CD4-positive, alpha-beta memory T cell (primary cell): ENCODE results near the gene DLGAP1. TPM values are rescaled to one million over a fixed set of nuclear protein-coding genes. Genes with fewer than 3 reads are reported as not detected.

Source experiments
- CTCF ChIA-PET: fragments of 350-600 bp; sonication (Branson Sonifier 250); formaldehyde crosslinking; loops from one replicate; lab custom pipeline; 2021; ENCODE audit warnings: inconsistent platforms; ENCODE audit not compliant: partially characterized antibody; lab: Charles Lee
- POLR2A ChIA-PET: fragments of 350-600 bp; sonication (Branson Sonifier 250); formaldehyde crosslinking; loops from one replicate; lab custom pipeline; 2021; ENCODE audit not compliant: partially characterized antibody; lab: Charles Lee
- DNase-seq, 5 donors: peaks; one replicate each; pipeline versions ENCODE4 v3.0.0 to v3.0.0-alpha.2; 2020 to 2022; ENCODE audit warnings: mixed read lengths in 1 of 5
- H3K27ac ChIP-seq: one replicate; pipeline ENCODE4 v1.7.0; 2013; ENCODE audit warnings: low read depth, low read length
- H3K27me3 ChIP-seq: 2 replicates; pipeline ENCODE4 v1.7.0; 2013; ENCODE audit warnings: mild to moderate bottlenecking, low read length, moderate library complexity; ENCODE audit not compliant: insufficient read depth
- H3K36me3 ChIP-seq: 2 replicates; pipeline ENCODE4 v1.7.0; 2013; ENCODE audit warnings: mild to moderate bottlenecking, low read length, moderate library complexity; ENCODE audit not compliant: insufficient read depth
- H3K4me1 ChIP-seq: 2 replicates; pipeline ENCODE4 v1.7.0; 2013; ENCODE audit warnings: mild to moderate bottlenecking, low read length, moderate library complexity; ENCODE audit not compliant: insufficient read depth
- H3K4me3 ChIP-seq, 2 donors: one replicate each; pipeline ENCODE4 v1.7.0; 2013; ENCODE audit warnings: low read length in 2 of 2, mild to moderate bottlenecking in 1 of 2
- H3K9me3 ChIP-seq, 2 donors: one replicate each; pipeline ENCODE4 v1.7.0; 2013; ENCODE audit warnings: low read length in 2 of 2, control low read depth in 1 of 2; ENCODE audit not compliant: control insufficient read depth in 1 of 2
- H3K27ac Mint-ChIP-seq, 7 donors: one replicate each; pipeline ENCODE4 v1.8.0; 2020 to 2021; ENCODE audit warnings: mixed read lengths in 7 of 7, mild to moderate bottlenecking in 6 of 7, inconsistent platforms in 3 of 7, moderate library complexity in 3 of 7
- H3K27me3 Mint-ChIP-seq, 2 donors: one replicate each; pipeline ENCODE4 v1.8.0; 2020 to 2021; ENCODE audit warnings: mixed read lengths in 2 of 2
- H3K36me3 Mint-ChIP-seq, 2 donors: one replicate each; pipeline ENCODE4 v1.8.0; 2020 to 2021; ENCODE audit warnings: mixed read lengths in 2 of 2, inconsistent platforms in 1 of 2, mild to moderate bottlenecking in 1 of 2
- H3K4me1 Mint-ChIP-seq, 4 donors: one replicate each; pipeline ENCODE4 v1.8.0; 2020 to 2021; ENCODE audit warnings: mixed read lengths in 4 of 4, mild to moderate bottlenecking in 1 of 4
- H3K4me3 Mint-ChIP-seq, 8 donors: one replicate each; pipeline ENCODE4 v1.8.0; 2020 to 2021; ENCODE audit warnings: mixed read lengths in 8 of 8, mild to moderate bottlenecking in 7 of 8, moderate library complexity in 6 of 8, inconsistent platforms in 3 of 8
- H3K9me3 Mint-ChIP-seq, 8 donors: one replicate each; pipeline ENCODE4 v1.8.0; 2020 to 2021; ENCODE audit warnings: mixed read lengths in 8 of 8, mild to moderate bottlenecking in 5 of 8, inconsistent platforms in 3 of 8, moderate library complexity in 1 of 8
- intact Hi-C: fragments of 100-400 bp; cut with micrococcal nuclease; formaldehyde crosslinking; loops from one replicate; pipeline ENCODE4 v1.15.1; 2023
- polyA plus RNA-seq, 2 donors: library from polyadenylated mRNA; unstranded; fragments of 300-500 nt; fragmentation: Illumina TruSeq; gene quantifications; one replicate each; pipeline ENCODE4 v1.2.3, GENCODE V29; 2021
- total RNA-seq, 2 experiments: library from RNA; stranded (reverse); gene quantifications; one replicate each; pipeline ENCODE4 v1.2.3, GENCODE V29; 2021

DLGAP1 gene
- total and polyA plus RNA-seq, 4 experiments from 2014 or later = 0.17 to 0.71 (median 0.45) TPM

GRCh38 chr18:3499501-3499900 lies 955.6 kb downstream of the DLGAP1 start:
- Mint-ChIP-seq H3K27ac (no peak overlapping the region), H3K4me1 (peaks cover 6 to 17% (median 11%) of the 10 kb centered on the region in 4 donors), H3K9me3 (no peaks in the 10 kb centered on the region), H3K36me3 (no peaks in the 10 kb centered on the region), H3K27me3 (peaks cover 27 to 31% of the 10 kb centered on the region in 2 donors), H3K4me3 (peak overlapping the region; percentile 21 to 75 (median 54))
- DNase-seq = no peak
- peaks cover 9% of the 10 kb centered on the region for H3K4me1 ChIP-seq
- no peaks in the 10 kb centered on the region for H3K36me3 ChIP-seq
- no peaks in the 10 kb centered on the region for H3K9me3 ChIP-seq
- H3K27me3 ChIP-seq = peaks cover 24% of the 10 kb centered on the region
- H3K27ac ChIP-seq = no peak overlapping the region
- ChIA-PET CTCF (interaction anchor here (0.9 kb wide), 1 partner anchor 95 kb away, joined by 4 read pairs; no protein-coding TSS in a partner anchor), POLR2A (no interaction called here)
- intact Hi-C loops = no loop called here
- H3K4me3 ChIP-seq = no peak overlapping the region

- H3K27me3 Mint-ChIP-seq = peaks cover 27 to 33% of the 10 kb centered on the region in 2 donors
- peaks cover 24% of the 10 kb centered on the region for H3K27me3 ChIP-seq
- peak overlapping the region; percentile 33 to 82 (median 68) for H3K4me3 Mint-ChIP-seq
- no peaks in the 10 kb centered on the region for H3K9me3 Mint-ChIP-seq
- no peak overlapping the region for H3K27ac Mint-ChIP-seq
- no peaks in the 10 kb centered on the region for H3K36me3 ChIP-seq
- H3K4me1 ChIP-seq = peaks cover 9% of the 10 kb centered on the region
- ChIA-PET POLR2A (no interaction called here), CTCF (interaction anchor here (0.9 kb wide), 1 partner anchor 95 kb away, joined by 4 read pairs; no protein-coding TSS in a partner anchor)
- no peaks in the 10 kb centered on the region for H3K9me3 ChIP-seq
- intact Hi-C loops = no loop called here
- no peak overlapping the region for H3K4me3 ChIP-seq
- no peaks in the 10 kb centered on the region for H3K36me3 Mint-ChIP-seq
- peaks cover 6 to 17% (median 11%) of the 10 kb centered on the region in 4 donors for H3K4me1 Mint-ChIP-seq
- no peak for DNase-seq
- no peak overlapping the region for H3K27ac ChIP-seq
Measured at GRCh38 chr18:3498698-3499471, 956.2 kb downstream of the DLGAP1 start.

DNA sequence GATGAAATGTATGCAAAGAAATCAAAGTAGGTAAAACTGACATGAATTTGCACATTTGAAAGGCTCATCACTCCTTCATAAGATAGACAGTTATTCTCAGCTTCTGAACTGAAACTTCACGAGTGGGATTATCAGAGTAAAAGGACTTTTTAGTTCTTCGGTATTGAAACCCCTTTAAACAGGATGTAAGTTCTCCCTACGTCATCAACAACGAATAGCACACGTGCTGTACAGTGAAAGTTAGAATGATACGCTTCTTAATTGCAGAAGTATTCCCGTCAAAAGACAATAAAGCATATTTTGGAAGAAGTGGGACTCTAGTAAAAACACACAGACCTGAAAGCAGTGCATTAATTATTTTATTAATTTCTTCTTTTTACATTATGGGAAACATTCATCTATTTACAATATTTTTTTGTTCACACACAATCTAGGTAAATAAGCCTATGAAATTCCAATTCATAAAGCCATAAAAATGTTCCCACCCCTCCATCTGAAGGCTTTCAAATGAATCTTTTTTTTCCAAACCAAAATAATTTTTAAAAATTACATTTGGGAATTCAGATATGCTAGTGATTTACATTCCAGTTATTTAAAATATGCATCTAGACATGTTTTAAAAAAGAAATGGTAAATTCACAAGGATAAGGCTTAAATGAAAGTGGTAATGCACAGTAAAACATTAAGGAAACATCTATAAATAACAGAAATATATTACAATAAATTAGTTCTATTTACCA lies 959.2 kb downstream of the DLGAP1 start:
- peaks cover 28 to 37% of the 10 kb centered on the region in 2 donors for H3K27me3 Mint-ChIP-seq
- no peaks in the 10 kb centered on the region for H3K36me3 ChIP-seq
- no peaks in the 10 kb centered on the region for H3K9me3 Mint-ChIP-seq
- peak in 1 of 5 donors; percentile 19 for DNase-seq
- no peak overlapping the region for H3K27ac ChIP-seq
- intact Hi-C loops = no loop called here
- H3K27me3 ChIP-seq = peaks cover 21% of the 10 kb centered on the region
- CTCF ChIA-PET = interaction anchor here (1.1 kb wide), 1 partner anchor 171 kb away, joined by 3 read pairs; no protein-coding TSS in a partner anchor
- no peak overlapping the region for H3K27ac Mint-ChIP-seq
- no peak overlapping the region for H3K4me3 ChIP-seq
- H3K9me3 ChIP-seq = no peaks in the 10 kb centered on the region
- POLR2A ChIA-PET = interaction anchor here (1.7 kb wide), 1 partner anchor 38 kb away, joined by 3 read pairs; no protein-coding TSS in a partner anchor
- H3K4me3 Mint-ChIP-seq = no peak overlapping the region
- H3K4me1 Mint-ChIP-seq = peaks cover 7 to 17% (median 13%) of the 10 kb centered on the region in 4 donors
- H3K36me3 Mint-ChIP-seq = no peaks in the 10 kb centered on the region
- peaks cover 9% of the 10 kb centered on the region for H3K4me1 ChIP-seq

- no peak overlapping the region for H3K27ac ChIP-seq
- H3K4me3 ChIP-seq = no peak overlapping the region
- H3K27me3 ChIP-seq = peaks cover 10% of the 10 kb centered on the region
- ChIA-PET POLR2A (interaction anchor here (1.7 kb wide), 1 partner anchor 37 kb away, joined by 3 read pairs; no protein-coding TSS in a partner anchor), CTCF (interaction anchor here (1.2 to 1.8 kb wide), 2 partner anchors 15 to 171 kb away, joined by 3 to 7 read pairs; no protein-coding TSS in a partner anchor)
- H3K4me3 Mint-ChIP-seq = no peak overlapping the region
- intact Hi-C loops = no loop called here
- no peaks in the 10 kb centered on the region for H3K36me3 ChIP-seq
- H3K36me3 Mint-ChIP-seq = no peaks in the 10 kb centered on the region
- H3K4me1 ChIP-seq = peaks cover 4% of the 10 kb centered on the region
- peaks cover 7 to 13% (median 11%) of the 10 kb centered on the region in 4 donors for H3K4me1 Mint-ChIP-seq
- DNase-seq = no peak
- H3K27me3 Mint-ChIP-seq = peaks cover 21 to 33% of the 10 kb centered on the region in 2 donors
- no peak overlapping the region for H3K27ac Mint-ChIP-seq
- H3K9me3 ChIP-seq = no peaks in the 10 kb centered on the region
- H3K9me3 Mint-ChIP-seq = no peaks in the 10 kb centered on the region
Measured at GRCh38 chr18:3494569-3494968, 960.5 kb downstream of the DLGAP1 start.

DNA sequence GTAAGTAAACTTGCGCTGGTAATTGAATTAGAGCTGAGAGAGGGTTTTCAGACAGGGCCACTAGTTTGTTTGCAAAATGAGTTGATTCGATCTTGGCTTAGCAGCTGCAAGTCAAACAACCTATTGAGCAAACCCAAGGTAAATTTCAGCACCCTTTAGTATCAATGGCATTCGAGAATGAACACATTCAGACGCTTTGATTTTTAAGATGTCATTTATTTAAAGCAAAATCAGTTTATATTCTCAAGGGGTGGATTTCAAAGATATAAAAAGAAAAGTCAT lies 960.9 kb downstream of the DLGAP1 start:
- H3K4me1 Mint-ChIP-seq = peaks cover 7 to 10% (median 9%) of the 10 kb centered on the region in 4 donors

DNA sequence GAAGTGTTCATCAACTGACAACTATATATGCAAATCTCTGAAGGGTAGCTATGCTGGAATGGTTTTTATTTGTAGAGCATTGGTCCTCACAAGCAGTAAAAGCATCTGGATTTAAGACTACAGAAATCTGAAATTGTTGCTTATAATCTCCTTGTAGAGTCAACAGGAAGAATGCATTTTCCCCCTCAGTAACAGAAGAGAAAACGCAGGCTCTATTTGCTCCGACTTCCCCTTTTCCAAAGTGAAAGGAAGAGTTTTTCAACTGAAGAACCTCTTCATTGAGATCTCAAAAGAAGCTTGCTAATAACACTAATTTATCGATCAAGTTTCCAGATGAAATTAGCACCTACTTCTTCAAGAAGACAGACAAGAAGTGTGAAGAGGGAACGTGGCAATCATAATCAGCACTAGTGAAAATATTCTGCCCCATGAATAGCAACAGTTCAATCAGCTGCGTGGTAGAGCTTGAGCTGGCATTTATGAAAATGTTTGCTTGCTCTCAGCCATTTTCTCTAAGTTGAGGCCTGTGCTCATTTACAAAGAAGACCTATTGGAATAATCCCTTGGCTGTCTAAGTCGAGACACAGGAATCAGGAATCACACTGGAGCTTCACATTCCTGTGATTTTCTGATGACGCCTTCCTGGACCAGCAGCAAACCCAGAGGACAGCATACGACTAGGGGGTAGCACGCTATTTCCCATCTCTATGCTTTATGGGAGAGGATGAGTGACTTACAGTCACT lies 961.4 kb downstream of the DLGAP1 start:
- CTCF ChIA-PET = interaction anchor here (0.6 to 1.8 kb wide), 5 partner anchors 14 to 172 kb away, joined by 3 to 7 read pairs (median 3); no protein-coding TSS in a partner anchor
- POLR2A ChIA-PET = no interaction called here
- H3K27me3 ChIP-seq = peaks cover 7% of the 10 kb centered on the region
- H3K4me1 ChIP-seq = no peaks in the 10 kb centered on the region
- Mint-ChIP-seq H3K4me3 (no peak overlapping the region), H3K36me3 (no peaks in the 10 kb centered on the region), H3K27ac (no peak overlapping the region), H3K27me3 (peaks cover 16 to 29% of the 10 kb centered on the region in 2 donors), H3K9me3 (no peaks in the 10 kb centered on the region), H3K4me1 (peaks cover 6 to 9% (median 8%) of the 10 kb centered on the region in 4 donors)
- DNase-seq = no peak
- intact Hi-C loops = no loop called here
- H3K9me3 ChIP-seq = no peaks in the 10 kb centered on the region
- no peaks in the 10 kb centered on the region for H3K36me3 ChIP-seq
- H3K4me3 ChIP-seq = no peak overlapping the region
- H3K27ac ChIP-seq = no peak overlapping the region

More for the DNA sequence above, 960.9 kb downstream of the DLGAP1 start:
- Histone ChIP-seq H3K4me1 (peaks cover under 1% of the 10 kb centered on the region), H3K4me3 (no peak overlapping the region), H3K9me3 (no peaks in the 10 kb centered on the region), H3K36me3 (no peaks in the 10 kb centered on the region), H3K27ac (no peak overlapping the region), H3K27me3 (peaks cover 8% of the 10 kb centered on the region)
- POLR2A ChIA-PET = no interaction called here
- no peaks in the 10 kb centered on the region for H3K9me3 Mint-ChIP-seq
- no peaks in the 10 kb centered on the region for H3K36me3 Mint-ChIP-seq
- CTCF ChIA-PET = interaction anchor here (1.2 to 1.8 kb wide), 2 partner anchors 14 to 172 kb away, joined by 3 to 7 read pairs; no protein-coding TSS in a partner anchor
- no peak overlapping the region for H3K4me3 Mint-ChIP-seq
- H3K27me3 Mint-ChIP-seq = peaks cover 17 to 31% of the 10 kb centered on the region in 2 donors
- intact Hi-C loops = no loop called here
- H3K27ac Mint-ChIP-seq = no peak overlapping the region
- no peak for DNase-seq
